ENCODE measurements around the gene COL4A2.

- no peak for TF ChIP-seq CTCF (tag by site-specific recombination; IDR thresholded peaks at IDR 0.05)
- no peak for TF ChIP-seq ZBTB8A (tag by site-specific recombination; IDR thresholded peaks at IDR 0.05)
- no peak for TF ChIP-seq ZNF121 (tag by site-specific recombination; IDR thresholded peaks at IDR 0.05)
- TF ChIP-seq GLI4 (tag by site-specific recombination; IDR thresholded peaks at IDR 0.05), result no peak
- no peak for TF ChIP-seq REST (tag by site-specific recombination; IDR thresholded peaks at IDR 0.05)
- TF ChIP-seq ZNF48 (tag by site-specific recombination; IDR thresholded peaks at IDR 0.05), result no peak
- TF ChIP-seq ZNF639 (tag by site-specific recombination; IDR thresholded peaks at IDR 0.05), result no peak
- TF ChIP-seq ZNF280D (tag by site-specific recombination; IDR thresholded peaks at IDR 0.05), result no peak
Observed at GRCh38 chr13:110434629-110435028, 127.5 kb downstream of the COL4A2 start.
